NCI-H1694 treated with DMSO at 0.1 percent for 48 hours (cell line): ENCODE results near the gene XPNPEP2.

ENCODE experiments used
- DNase-seq: peaks from one replicate; lab custom pipeline; 2025; lab: John Stamatoyannopoulos, UW

XPNPEP2 gene

GRCh38 chrX:129800186-129800585, 61.4 kb downstream of the XPNPEP2 start:
- no peak for DNase-seq

- no peak for DNase-seq
Observed at GRCh38 chrX:129802863-129803262, 64.1 kb downstream of the XPNPEP2 start.

GRCh38 chrX:129804806-129805205, 66.0 kb downstream of the XPNPEP2 start:
- no peak for DNase-seq

GRCh38 chrX:129808158-129808828, 69.5 kb downstream of the XPNPEP2 start:
- DNase-seq: no peak

GRCh38 chrX:129808829-129809796, 70.3 kb downstream of the XPNPEP2 start:
- DNase-seq: no peak

- DNase-seq: no peak
Observed at GRCh38 chrX:129813662-129814368, 75.0 kb downstream of the XPNPEP2 start.

GRCh38 chrX:129818123-129818522, 79.3 kb downstream of the XPNPEP2 start:
- DNase-seq: no peak
